RKO (cell line): ENCODE measurements around the gene SLC26A6.

Experiments
- DNase-seq: peaks from one replicate; pipeline ENCODE4 v3.0.0-alpha.2; 2016; ENCODE audit warnings: low spot score

The SLC26A6 gene

GRCh38 chr3:48631516-48632448 lies 3.5 kb downstream of the SLC26A6 start:
- no peak for DNase-seq

- DNase-seq: no peak
Measured at GRCh38 chr3:48630833-48631232, 4.4 kb downstream of the SLC26A6 start.

GRCh38 chr3:48630407-48630806 lies 4.9 kb downstream of the SLC26A6 start:
- no peak for DNase-seq

GRCh38 chr3:48629894-48630293 lies 5.4 kb downstream of the SLC26A6 start:
- no peak for DNase-seq

- no peak for DNase-seq
Measured at GRCh38 chr3:48628277-48629017, 6.8 kb downstream of the SLC26A6 start.

DNA sequence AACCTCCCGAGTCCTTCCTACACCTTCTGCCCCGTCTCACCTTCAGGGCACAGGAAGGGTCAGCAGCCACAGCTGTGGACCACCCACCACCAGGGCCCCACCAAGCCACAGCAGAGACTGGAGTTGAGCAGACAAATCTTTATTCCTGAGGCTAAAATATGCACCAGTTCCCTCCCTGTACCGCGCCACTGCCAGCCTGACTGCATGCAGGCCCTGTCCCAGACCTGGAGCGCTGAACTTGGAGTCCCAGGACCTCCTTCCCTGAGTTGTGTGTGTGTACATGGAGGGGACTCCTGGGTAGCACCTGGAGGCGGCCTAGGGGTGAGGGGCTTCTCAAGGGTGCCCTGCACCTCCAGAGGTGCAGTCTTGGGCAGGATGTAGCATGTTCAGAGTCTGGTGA lies 9.7 kb downstream of the SLC26A6 start:
- no peak for DNase-seq

- no peak for DNase-seq
Measured at GRCh38 chr3:48624767-48625166, 10.5 kb downstream of the SLC26A6 start.

DNA sequence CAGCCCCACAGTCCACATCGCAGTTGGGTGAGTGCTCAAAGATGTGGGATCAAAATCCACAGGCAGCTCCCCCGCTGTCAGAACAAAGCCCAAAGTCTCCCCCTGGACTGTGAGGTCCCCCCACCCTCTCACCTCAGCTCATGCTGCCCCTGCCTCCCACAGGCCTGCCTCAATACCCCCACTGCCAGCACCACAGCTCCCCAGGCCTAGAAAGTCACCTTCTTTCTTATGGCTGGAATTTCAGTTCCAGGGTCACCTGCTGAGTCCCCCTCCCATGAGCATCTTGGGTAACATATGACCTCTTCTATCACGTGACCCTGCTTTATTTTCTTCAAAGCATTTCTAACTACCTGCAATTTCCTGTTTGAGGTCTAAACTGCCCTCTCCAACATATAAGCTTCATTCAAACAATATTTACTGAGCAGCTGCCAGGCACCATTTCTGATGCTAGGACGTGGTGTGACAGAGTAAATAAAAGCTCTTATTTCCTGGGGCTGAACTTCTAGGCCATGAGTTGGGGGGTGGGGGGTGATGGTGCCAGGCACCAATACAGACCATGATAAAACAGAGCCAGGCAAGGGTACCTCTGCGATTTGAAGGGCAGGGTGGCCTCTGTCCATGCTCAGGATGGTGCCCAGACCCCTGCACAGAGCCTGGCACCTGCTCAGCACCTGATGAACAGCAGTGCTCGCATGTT lies 11.3 kb downstream of the SLC26A6 start:
- no peak for DNase-seq

DNA sequence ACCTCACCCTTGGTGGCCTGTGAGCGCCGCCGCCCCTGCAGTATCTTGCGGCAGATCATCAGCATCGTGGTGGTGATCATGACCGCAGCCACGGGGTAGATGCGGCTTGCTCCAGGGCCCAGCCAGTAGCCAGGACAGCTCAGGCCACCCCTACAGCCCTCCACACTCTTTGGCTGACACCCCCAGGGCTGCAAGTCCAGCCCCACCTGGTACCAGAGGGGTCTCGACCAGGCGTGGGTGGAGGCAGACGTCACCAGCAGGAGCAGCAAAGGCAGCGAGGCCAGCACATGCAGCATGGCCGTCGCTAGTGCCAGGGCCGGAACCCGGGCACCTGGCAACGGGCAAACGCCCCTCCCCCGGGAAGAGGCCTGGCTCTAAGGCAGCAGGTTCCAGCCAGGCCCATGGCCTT lies 13.8 kb downstream of the SLC26A6 start, which contains the start of gene TMEM89:
Gene TMEM89, minus strand, starts transcription at position 309 of the 409 bp plus-strand sequence. Its CDS starts 13 bp downstream, at position 296.
- no peak for DNase-seq

DNA sequence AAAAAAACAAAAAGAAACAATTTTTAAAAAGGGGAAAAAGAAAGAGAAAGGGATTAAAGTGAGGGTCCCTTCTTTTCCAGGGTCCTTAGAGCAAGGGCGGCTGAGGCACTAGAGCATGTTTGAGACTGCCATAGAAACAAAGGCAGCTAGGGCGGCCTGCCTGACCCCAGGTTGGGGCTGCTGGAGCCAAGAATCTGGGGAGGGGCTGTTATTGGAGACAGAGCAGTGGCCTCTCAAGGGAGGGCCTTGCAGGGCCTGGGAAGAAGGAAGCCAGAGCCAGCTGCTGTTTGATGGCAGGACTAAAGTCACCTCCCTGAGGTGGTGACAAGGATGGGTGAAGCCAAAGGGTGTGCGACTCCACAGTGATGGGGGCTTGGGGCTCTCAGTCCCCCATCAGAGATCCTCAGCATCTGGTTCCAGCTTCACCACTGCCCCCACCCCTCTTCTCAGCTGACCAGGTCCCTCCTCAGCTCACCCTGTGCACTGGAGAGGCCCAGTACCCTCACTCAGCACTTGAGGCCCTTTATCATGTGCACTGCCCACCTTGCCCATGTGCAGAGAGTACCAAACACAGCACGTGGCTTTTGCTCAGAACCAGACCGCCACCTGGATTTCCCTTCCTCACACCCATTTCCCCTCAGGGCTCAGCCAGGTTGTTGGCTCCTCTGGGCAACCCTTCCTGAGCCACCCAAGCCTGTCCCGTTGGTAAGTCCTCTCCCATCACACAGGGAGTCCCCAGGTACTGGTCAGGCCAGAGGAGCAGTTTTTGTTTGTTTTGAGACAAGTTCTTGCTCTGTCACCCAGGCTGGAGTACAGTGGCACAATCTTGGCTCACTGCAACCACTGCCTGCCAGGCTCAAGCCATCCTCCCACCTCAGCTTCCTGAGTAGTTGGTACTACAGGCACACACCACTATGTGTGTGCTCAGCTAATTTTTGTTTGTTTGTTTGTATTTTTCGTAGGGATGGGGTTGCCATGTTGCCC lies 15.4 kb downstream of the SLC26A6 start:
- no peak for DNase-seq

DNA sequence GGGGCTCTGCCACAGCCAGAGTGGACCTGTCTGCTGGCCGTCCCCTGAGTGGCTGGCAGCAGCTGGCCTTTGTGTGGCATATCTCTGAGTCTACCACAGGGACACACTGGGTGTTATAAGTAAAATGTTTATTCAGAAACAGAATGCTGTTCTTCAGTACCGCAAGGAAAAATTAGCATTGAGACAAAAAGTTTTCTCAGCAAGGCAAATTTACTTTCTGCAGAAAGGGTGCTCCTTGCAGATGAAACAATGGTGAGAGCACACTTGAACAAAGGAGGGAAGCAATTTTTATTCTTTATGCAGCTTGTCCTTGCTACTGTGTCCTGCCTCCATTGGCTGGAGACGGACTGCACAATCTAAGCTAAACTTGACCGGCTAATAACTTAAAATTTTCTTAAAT lies 17.7 kb downstream of the SLC26A6 start:
- DNase-seq: no peak

DNA sequence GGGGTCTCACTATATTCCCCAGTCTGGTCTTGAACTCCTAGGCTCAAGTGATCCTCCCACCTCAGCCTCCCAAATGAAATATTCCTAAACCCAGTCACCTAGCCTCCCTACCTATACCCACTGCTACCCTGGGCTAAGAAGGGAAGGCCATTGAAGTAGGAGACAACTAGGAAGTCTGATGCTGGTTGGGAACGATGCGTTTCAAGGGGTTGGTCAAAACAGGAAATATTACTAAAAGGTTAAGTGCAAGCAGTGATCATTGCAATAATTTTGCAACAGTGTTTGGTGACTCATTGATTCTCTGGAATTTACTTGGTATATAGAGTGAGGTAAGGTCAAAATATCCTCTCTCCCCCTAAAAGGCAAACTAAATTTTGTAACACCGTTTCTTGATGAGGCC lies 21.2 kb downstream of the SLC26A6 start:
- DNase-seq: peak; percentile 40

DNA sequence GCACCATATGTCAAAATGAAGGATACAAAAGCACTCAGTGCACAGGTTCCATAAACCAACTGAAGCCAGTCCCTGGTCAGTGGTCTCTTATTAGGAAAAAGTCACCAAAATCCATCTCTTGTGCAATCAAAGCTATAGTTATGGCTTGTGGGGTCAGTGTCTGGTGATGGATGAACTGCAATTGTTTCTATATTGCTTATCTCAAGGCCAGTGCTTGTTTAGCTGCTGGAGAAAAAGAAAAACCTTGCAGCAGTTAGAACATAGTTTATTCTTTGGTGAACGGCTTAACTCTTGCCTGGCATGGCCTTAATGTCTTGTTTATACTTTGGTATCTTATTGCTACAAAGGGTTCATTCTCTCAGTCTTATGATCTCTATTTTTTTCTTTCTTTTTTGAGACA lies 23.0 kb downstream of the SLC26A6 start:
- no peak for DNase-seq

DNA sequence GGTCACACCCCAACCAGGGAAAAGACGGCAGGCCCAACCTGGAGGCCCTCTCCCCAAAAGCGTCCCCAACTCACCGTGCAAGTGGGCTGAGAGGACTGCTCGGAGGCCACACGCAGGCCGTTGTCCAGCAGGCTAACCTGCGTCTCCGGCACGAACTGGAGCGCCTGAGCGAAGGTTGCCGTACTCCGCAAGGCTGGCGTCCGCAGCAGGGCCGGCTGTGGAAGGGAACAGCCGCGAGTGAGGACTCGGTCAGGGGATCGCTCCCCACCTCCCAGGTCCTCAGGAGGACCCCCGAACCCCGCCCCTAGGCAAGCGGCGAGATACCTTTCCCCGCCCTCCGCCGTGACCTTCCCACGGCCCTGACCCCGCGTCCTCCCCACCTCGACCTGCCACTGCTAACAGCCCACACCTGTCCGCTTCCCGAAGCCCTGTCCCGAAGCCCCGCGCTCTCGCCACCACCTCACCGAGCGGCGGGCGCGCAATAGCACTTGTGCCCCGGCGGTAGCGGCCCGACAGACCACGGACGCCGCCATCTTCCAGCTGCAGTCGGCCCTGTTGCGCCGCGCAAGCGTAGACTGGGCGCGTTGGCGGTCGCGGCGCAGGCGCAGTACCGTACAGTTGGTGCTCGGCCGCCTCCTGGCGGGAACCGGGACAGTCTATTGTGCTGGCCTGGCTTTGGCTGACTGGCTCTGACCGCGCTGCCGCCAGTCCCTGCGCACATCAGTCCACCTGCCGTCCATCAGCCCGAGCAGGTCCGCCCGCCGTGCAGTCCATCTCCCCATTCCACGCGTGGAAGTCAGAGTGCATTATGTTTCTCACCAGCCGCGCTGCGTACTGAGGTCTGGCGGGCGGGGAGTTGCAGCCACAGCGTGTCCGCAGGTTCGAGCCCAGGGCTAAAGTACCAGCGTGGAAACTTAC lies 25.9 kb downstream of the SLC26A6 start, which contains the start of gene UQCRC1:
Gene UQCRC1, minus strand, starts transcription at position 559 of the 918 bp plus-strand sequence. Its CDS starts 26 bp downstream, at position 533.
- DNase-seq: peak; percentile 94

DNA sequence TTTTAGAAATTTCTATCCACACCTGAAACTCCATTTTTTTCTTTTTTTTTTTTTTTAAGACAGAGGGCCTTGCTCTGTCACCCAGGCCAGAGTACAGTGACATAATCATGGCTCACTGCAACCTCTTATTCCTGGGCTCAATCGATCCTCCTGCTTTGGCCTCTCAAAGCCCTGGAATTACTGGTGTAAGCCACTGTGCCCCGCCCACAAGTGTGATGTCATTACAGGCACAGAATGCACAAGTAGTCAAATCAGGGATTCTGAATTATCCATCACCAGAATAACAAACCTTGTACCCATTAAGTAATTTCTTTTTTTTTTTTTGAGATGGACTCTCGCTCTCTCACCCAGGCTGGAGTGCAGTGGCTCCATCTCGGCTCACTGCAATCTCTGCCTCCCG lies 27.7 kb downstream of the SLC26A6 start:
- peak; percentile 27 for DNase-seq

DNA sequence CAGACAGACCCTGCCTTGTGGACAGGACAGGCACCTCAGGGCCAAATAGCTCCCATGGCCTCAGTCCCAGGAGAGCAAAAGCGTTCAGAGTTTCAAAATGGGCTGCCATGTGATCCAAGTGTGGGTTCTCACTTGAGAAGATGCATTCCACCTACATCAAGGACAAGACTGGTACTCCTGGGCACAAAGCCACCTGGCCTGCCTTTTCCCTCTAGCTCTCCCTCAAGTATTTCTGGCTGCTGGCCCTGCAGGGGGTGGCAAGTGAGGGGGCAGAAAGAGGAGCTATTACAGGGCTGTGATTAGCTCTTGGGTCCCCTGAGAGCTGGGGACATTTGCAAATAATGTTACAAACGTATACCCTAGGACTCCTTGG lies 33.7 kb downstream of the SLC26A6 start:
- no peak for DNase-seq

GRCh38 chr3:48600711-48601621 lies 34.3 kb downstream of the SLC26A6 start:
- DNase-seq: no peak

DNA sequence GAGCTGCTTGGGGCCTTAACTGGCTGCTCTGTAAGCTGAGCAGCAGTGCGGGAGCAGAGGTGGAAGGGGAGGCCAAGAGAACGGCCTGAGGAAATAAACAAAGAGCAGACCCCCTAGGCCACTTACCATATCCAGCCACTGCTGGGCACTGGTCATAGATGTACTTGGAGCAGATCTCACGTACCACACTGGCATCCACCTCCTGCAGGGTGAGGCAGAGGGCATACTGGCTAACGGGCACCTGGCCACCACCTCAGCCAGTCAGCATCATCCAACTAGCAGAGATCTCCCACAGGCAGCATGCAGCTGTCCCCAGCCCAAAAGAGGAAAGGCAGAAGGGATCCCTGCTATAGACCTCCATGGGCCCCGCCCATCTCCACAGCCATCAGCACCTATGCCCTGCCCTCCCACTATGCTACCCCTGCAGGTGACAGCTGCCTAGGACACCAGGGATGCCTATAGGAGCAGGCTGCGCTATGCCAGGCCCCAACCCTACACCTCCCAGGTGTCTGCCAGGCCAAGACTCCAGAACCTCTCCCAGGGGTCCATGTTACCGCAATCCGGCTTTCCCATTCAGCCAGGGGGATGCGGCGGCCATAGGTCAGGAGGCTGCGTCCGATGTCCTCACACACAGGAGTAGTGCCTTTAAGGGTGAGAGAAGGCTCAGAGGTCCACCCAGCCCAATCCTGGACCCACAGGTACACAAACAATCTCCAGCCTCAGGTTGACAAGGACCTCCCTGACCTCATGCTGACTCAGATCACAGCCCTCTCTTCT lies 35.6 kb downstream of the SLC26A6 start:
- DNase-seq: no peak
